ENCODE results near the gene SEMA4C. TPM values are rescaled to one million over a fixed set of nuclear protein-coding genes. Genes with fewer than 3 reads are reported as not detected.
A peak's percentile ranks its signal among the peaks of the same experiment; 100 is the strongest.

SEMA4C gene
- total RNA-seq (10 to 100 TPM in 3 of 4 donors, 1 to 10 TPM in 1; 9.5 to 10.8 (median 10.2) TPM), polyA plus RNA-seq (1 to 10 TPM; 4.1 to 8.3 (median 6.0) TPM)
- long read RNA-seq, donor 1, partial matches to known transcripts: 2 of 4 reads
- long read RNA-seq, donor 1, other reads (novel, unspliced or antisense): 0 of 4 reads
- long read RNA-seq, donor 2, partial matches to known transcripts: 4 of 6 reads
- long read RNA-seq, donor 2, other reads (novel, unspliced or antisense): 1 of 6 reads

GRCh38 chr2:96869822-96870625, at the start of gene SEMA4C:
Gene SEMA4C, minus strand, starts transcription at chr2:96870080. Its CDS starts 2,194 bp downstream, at chr2:96867886.
- 2 to 7% (median 6%) methylated on average over 55 to 93 of the region's 93 CpGs for WGBS, 3 donors
- H3K36me3 ChIP-seq (ENCODE audit: insufficient read depth in 1 of 2, low read depth in 1 of 2): peaks cover 0 to 24% of the 10 kb centered on the region in 2 donors
- H3K27ac ChIP-seq: peak within 1 kb of the TSS; percentile 86
- peaks cover 26% of the 10 kb centered on the region for H3K4me1 ChIP-seq
- no peaks in the 10 kb centered on the region for H3K27me3 ChIP-seq (ENCODE audit: insufficient read depth in 3 of 3, low read length in 2 of 3)
- peak; percentile 70 to 76 for DNase-seq
- no peaks in the 10 kb centered on the region for H3K9me3 ChIP-seq
- intact Hi-C loops (cut with DNase I): loop anchor here in 1 of 2 donors (5.0 kb wide), 1 partner anchor 42 kb away; no protein-coding TSS in a partner anchor
- TF ChIP-seq CTCF (IDR thresholded peaks at IDR 0.05): no peak
- ATAC-seq: peak; percentile 27 to 55 (median 52)
- peak within 1 kb of the TSS; percentile 92 for H3K4me3 ChIP-seq

GRCh38 chr2:96918754-96919550, 49.1 kb upstream of the SEMA4C start:
- WGBS, 3 donors: 91 to 94% (median 92%) methylated on average over 19 of the region's 19 CpGs
- Histone ChIP-seq H3K36me3 (ENCODE audit: insufficient read depth in 1 of 2, low read depth in 1 of 2) (no peaks in the 10 kb centered on the region), H3K27ac (no peak overlapping the region), H3K9me3 (peaks cover 15% of the 10 kb centered on the region), H3K27me3 (ENCODE audit: insufficient read depth in 3 of 3, low read length in 2 of 3) (no peaks in the 10 kb centered on the region), H3K4me1 (no peaks in the 10 kb centered on the region), H3K4me3 (no peak overlapping the region)
- no peak for TF ChIP-seq CTCF (IDR thresholded peaks at IDR 0.05)
- intact Hi-C loops (cut with DNase I): no loop called here
- ATAC-seq (no peak), DNase-seq (peak in 1 of 2 donors; percentile 19)

DNA sequence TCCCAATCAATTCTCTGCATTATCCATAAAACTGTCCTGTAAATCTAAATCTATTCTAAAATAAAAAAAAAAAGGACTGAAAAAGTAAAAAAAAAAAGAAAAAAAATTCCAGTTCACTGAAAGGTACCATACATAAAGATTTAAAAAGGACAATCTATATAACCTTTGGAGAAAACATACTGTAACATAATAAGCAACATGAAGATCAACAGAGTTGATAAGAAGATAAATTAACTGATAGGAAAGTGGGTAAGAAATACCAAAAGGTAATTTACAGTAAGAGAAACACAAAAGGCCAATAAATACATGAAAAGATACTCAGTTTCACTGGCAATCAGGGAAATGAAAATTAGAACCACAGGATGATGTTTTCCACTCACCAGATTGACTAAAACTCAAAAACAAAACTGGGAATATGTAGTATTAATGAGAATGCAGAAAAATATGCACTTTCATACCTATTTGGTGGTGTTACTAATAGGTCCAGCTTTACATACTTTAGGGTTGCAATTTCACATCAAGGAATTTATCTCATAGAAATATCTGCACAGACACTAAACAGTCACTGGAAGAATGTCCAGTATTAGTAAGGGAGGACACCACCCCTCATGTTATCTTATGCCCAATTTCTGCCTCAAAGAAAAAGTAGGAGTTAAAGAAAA, 48.3 kb upstream of the SEMA4C start:
- Histone ChIP-seq H3K27ac (no peak overlapping the region), H3K4me1 (no peaks in the 10 kb centered on the region), H3K4me3 (no peak overlapping the region), H3K36me3 (ENCODE audit: insufficient read depth in 1 of 2, low read depth in 1 of 2) (no peaks in the 10 kb centered on the region), H3K27me3 (ENCODE audit: insufficient read depth in 3 of 3, low read length in 2 of 3) (no peaks in the 10 kb centered on the region), H3K9me3 (peaks cover 15% of the 10 kb centered on the region)
- TF ChIP-seq CTCF (IDR thresholded peaks at IDR 0.05): no peak
- no peak for ATAC-seq
- intact Hi-C loops (cut with DNase I): no loop called here
- DNase-seq: no peak

GRCh38 chr2:96916646-96917543, 47.0 kb upstream of the SEMA4C start:
- Histone ChIP-seq H3K4me3 (no peak overlapping the region), H3K27me3 (ENCODE audit: insufficient read depth in 3 of 3, low read length in 2 of 3) (no peaks in the 10 kb centered on the region), H3K4me1 (no peaks in the 10 kb centered on the region), H3K36me3 (ENCODE audit: insufficient read depth in 1 of 2, low read depth in 1 of 2) (no peaks in the 10 kb centered on the region), H3K9me3 (peaks cover 15% of the 10 kb centered on the region), H3K27ac (no peak overlapping the region)
- intact Hi-C loops (cut with DNase I): no loop called here
- ATAC-seq (no peak), DNase-seq (no peak)
- TF ChIP-seq CTCF (IDR thresholded peaks at IDR 0.05): no peak
- 65 to 68% (median 68%) methylated on average over 22 of the region's 22 CpGs for WGBS, 3 donors

Data from psoas muscle (tissue), 8 donors.